NCI-H510A (cell line): ENCODE measurements around the gene B4GALNT4.
"Not testable (repeated sequence)": the region's sequence is repeated elsewhere in the genome, so short reads cannot be mapped to it uniquely, and the experiment has no call there.

Source experiments
- DNase-seq: peaks from one replicate; lab custom pipeline; 2025; lab: John Stamatoyannopoulos, UW

Gene B4GALNT4

DNA sequence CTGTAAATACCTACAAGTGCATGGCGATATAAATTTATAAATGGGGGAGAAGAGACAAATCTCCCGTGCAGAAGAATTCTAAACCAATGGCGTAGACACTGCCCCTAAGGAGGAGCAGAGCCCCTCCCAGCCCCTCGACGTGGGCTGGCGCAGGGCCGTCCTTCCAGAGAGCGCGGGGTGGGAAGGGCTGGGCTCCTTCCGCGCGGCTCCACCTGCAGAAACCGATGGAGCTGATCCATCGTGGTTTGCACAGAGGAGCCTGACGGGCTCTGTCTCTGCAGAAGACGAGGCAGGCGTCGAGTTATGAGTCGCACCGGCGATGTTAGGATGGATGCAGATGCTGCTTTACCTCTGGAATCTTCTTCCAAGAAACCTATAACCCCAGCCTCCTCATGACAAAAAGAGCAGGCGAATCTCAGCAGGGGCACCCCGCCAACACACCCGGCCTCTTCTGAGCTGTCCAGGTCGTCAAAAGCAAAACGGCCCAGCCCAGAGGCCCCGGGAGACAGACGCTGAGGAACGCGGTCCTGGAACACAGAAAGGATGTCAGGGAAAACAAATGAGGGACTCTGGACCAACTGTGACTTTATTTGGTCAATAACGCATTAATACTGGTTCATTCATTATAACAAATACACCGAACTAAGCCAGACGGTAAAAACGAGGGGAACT lies 11.0 kb upstream of the B4GALNT4 start:
- DNase-seq, result no peak

DNA sequence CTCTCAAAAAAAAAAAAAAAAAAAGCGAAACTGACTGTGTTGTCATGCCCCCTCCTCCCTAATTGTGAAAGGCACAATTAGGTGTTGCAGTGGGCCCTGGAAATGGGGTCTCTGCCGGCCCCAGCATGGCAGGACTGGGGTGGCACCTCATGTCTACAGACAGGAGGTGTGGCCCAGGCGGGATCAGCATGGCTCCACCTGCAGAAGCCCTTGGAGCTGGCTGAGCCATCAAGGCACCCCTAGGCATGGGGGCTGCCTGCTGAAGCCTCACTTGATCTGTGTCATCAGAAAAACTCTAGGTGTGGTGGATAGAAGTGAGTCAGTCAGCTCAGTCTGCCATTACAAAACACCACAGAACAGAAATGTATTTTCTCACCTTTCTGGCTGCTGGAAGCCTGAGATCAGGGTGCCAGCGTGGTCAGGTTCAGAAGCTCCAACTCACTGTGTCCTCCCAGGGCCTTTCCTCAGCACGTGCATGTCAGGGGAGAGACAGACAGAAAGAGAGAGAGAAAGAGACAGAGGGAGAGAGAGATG lies 10.1 kb upstream of the B4GALNT4 start:
- no peak for DNase-seq

DNA sequence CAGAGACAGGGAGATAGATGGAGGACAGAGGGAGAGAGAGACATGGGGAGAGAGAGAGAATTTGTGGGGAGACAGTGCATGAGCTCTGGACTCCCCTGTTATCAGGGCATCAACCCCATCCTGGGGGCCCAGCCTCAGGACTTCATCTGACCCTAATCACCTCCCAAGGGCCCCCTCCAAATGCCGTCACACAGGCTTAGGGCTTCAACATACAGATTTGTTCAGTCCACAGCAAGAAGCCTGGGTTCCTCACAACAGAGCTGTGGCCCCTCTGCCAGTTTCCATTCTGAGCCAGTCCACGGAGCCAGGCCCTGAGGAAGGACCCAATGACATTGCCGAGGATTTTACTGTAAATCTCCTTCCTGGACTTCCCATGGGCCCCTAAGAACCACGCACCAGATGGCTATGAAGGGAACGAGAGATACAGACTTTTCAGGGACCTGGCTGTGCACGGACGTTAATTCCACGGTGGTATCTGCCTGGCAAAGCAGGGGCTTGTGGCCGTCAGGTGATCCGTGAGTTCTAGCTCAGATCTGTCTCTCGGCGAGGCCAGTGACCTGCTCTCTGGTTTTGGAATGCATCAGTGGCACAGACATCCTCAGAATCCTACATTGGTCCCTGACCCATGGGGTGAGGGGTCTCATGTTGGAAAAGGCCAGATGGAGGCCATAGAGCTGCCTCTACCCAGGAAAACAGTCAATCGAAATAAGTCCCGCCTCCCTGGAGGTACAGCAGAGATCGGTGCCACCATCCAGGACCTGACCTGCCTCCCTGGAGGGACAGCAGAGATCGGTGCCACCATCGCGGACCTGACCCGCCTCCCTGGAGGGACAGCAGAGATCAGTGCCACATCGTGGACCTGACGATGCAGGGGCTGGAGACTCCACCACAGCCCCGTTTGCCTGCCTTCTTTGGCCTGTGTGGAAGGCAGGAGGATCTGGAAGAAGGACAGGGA lies 8.7 kb upstream of the B4GALNT4 start:
- no peak for DNase-seq

DNA sequence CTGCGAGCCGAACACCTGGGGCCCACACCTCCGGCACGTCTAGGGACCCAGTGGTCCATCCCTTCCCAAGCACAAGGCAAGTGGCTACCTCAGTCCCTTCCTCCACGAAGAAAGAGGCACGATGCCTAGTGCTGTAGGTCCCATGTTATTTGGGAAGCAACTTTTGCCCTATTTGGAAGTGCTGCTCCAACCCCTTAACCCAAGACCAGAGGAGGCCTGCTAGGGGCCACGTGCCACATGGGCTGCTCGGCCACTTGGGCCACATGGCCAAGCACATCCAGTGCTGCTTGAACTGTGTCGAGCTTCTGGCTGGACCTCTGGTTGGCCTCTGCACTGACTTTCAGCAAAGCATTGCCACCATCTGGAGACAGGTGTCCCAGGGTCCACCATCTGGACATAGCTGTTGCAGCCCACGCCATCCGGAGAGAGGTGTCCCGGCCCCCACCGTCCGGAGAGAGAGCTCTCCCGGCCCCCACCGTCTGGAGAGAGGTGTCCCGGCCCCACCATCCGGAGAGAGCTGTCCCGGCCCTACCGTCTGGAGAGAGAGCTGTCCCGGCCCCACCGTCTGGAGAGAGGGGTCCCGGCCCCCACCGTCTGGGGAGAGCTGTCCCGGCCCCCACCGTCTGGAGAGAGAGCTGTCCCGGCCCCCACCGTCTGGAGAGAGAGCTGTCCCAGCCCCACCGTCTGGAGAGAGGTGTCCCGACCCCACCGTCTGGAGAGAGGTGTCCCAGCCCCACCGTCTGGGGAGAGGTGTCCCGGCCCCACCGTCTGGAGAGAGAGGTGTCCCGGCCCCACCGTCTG lies 6.5 kb upstream of the B4GALNT4 start:
- DNase-seq, result no peak

DNA sequence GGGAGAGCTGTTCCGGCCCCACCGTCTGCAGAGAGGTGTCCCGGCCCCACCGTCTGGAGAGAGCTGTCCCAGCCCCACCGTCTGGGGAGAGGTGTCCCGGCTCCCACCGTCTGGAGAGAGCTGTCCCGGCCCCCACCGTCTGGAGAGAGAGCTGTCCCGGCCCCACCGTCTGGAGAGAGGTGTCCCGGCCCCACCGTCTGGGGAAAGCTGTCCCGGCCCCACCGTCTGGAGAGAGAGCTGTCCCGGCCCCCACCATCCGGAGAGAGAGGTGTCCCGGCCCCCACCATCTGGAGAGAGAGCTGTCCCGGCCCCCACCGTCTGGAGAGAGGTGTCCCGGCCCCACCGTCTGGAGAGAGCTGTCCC lies 5.9 kb upstream of the B4GALNT4 start:
- DNase-seq, result not testable (repeated sequence)

DNA sequence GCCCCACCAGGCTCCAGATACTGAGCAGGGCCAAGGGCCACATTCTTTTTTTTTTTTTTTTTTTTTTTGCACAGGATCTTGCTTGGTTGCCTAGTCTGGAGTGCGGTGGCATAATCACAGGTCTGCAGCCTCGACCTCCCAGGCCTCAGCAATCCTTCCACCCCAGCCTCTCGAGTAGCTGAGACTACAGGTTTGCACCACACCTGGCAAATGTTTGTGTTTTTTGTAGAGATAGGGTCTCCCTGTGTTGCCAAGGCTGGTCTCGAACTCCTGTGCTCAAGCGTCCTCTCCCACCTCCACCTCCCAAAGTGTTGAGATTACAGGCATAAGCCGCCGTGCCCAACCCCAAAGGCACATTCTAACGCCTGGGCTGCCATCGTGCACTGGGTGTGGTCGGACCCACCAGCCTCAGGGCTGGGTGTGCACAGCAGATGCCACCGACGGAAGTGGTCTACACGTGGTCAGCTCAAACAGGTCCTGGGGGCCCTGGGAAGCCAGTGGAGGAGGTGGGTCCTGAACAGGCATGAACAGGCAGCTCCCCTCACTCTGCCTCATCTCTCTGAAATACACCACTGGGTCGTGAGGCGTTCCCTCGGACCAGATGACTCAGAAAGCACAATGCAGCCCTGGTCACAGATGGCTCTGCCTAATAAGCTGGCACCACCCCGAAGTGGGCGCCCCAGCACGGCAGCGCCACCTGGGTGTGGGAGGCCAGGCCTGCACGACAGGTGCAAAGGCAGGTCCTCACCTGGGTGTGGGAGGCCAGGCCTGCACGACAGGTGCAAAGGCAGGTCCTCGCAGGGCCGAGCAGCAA lies 5.1 kb upstream of the B4GALNT4 start:
- DNase-seq, result no peak

DNA sequence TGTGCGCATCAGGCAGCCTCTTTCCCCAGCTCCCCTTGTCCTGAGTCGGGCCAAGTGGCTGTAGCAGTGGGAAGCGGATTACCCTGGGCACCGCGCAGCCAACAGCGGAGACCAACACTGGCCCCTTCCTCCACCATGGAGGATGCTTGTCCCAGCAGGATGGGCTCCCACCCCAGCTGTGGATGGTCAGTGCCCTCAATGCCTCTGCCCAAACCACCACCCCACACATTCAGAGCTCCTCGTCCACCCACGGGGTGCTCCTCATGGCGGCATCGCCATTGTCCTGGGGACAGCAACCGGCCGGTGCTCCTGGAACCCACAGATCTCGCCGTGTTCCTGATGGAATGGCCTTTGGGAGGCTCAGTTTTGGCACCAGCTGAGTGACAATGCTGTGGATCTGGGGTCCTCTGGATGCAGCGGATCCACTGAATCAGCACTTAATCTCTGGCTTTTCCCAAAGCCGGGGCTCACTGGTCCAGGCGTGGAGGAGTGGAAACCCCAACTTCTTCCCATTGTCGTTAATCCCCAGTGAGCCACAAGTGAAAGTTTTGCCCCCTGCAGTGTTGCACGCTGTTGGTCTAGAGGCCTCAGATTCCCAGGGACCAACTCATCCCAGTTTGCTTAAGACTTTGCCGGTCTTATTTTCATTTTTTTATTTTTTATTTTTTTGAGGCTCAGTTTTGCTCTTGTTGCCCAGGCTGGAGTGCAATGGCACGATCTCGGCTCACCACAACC lies 4.1 kb upstream of the B4GALNT4 start:
- no peak for DNase-seq

DNA sequence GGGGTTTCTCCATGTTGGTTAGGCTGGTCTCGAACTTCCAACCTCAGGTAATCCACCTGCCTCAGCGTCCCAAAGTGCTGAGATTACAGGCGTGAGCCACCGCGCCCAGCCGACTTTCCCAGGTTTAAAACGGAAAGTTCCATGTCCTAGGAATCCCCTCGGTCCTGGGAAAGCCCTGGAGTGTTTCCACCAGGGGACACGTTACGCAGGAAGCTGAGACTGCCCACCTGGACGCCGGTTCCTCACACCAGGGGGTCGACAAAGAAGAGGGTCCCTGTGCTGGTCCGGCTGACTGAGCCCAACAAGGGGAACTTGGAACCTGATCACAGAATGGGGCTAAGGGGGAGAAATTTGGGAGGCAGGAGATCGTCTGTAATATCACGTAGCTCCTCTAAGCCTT lies 3.5 kb upstream of the B4GALNT4 start:
- DNase-seq, result no peak

DNA sequence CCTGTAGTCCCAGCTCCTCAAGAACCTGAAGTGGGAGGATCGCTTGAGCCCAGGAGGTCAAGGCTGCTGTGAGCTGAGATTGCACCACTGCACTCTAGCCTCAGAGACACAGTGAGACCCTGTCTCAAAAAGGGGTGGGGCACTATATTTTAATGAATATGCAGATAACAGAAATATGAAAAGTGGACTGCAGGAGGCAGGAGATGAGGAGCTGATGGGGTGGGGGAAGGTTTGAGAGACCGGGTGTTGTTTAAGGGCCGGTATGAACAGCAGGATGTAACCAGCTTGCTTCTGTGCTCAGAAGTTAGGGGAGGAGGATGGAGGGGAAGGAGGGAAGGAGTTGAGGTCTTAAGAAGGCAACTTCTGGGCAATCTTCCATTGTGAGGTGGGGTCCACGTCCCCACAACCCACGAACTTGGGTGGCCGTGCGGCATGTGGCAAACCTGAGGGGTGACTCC lies 1.3 kb upstream of the B4GALNT4 start:
- no peak for DNase-seq

DNA sequence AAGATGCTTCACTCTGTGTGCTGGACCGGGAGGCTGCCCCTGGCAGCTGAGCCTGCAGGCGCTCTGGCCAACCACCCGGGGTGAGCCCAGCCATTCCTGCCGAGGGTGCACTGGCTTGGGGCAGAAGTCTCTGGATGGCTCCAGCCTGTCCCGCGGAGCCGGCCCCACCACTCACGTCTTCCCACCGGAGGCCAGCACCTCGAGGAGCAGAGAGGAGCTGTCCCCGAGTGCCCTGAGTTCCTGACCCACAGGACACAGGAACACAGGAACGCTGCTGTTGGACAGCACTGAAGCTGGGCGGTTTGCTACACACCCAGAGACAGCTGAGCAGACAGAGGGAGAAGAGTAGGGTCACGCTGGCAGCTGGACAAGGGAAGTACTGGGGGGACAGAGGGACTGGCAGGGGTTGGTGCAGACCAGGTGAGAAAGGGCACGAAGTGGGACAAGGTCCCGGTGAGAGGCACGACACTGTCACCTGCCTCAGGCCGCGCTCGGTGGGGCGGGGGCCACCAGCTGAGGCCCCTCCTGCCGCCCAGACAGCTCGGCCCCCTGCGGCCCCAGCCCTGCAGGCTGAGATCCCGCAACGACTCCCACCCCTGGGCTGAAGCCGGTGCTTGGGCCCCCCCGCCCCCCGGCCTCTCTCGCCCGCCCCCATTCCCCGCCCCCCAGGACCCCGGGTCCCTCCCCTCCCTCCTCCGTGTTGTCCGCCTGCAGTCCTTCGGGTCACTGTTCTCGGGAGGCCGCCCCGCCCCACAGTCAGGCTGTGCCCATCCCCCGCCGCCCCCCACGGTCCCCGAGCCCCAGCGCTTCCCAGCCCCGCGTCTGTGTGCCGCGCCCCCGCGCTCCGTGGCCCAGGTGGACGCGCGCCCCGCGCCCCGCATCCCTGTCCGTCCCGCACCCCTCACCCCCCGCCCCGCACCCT lies 624 bp upstream of the B4GALNT4 start:
- DNase-seq, result no peak

DNA sequence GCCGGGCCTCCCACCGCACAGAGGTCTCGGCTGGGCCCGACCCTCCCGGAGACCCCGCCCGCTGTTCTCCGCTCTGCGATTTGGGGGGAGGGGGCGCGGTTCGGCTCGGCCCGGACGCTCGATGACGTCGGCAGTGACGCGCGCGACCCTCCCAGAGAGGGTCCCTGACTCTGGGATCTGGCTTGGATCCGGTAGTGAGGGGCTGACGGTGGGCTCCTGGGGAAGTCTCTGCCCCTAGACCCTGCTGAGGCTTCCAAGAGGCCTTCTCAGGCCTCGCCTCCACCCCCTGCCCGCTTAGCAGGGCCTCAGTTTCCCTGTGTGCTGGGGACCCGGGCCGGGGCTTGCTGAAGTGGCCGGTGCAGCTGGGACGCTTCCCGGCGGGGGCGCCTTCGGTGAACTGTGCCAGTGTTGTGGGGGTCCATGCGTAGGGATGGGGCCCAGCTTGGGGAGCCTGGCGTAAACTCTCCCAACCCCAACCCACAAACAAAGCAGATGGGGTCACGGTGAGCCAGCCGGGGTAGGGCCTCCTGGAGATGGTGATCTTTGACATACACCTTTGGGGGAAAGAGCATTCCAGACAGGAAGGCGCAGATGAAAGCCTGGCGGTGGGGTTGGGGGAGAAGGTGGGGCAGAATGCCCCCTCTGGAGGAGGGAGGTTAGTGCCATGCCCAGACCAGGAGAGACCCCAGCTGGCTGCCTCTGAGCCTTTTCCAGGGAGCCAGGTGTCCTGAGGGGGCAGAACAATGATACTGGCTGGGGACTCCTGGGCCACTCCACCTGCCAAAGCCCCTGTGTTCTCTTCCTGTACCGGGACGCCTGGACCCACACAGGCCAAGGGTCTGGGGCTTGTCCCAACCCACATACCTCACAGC lies 1.0 kb downstream of the B4GALNT4 start:
- no peak for DNase-seq

DNA sequence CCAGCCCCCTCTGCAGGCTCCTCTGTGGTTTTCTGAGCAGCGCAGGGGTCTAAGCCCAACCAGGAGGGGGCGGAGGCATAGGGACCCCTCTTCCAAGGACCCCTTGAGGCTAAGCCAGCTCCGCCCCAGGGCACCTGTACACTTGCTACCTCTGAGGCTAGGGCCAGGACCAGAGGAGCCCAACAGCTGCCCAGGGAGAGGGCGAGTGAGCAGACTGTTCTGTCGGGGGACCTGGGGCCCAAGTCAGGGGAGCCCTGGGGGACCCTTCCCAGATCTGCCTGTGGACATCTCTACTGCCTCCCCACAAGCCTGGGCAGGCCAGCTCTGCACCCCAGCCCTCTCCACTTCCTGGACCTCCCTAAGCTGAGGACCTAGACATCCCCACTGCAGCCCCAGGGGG lies 1.8 kb downstream of the B4GALNT4 start:
- no peak for DNase-seq

DNA sequence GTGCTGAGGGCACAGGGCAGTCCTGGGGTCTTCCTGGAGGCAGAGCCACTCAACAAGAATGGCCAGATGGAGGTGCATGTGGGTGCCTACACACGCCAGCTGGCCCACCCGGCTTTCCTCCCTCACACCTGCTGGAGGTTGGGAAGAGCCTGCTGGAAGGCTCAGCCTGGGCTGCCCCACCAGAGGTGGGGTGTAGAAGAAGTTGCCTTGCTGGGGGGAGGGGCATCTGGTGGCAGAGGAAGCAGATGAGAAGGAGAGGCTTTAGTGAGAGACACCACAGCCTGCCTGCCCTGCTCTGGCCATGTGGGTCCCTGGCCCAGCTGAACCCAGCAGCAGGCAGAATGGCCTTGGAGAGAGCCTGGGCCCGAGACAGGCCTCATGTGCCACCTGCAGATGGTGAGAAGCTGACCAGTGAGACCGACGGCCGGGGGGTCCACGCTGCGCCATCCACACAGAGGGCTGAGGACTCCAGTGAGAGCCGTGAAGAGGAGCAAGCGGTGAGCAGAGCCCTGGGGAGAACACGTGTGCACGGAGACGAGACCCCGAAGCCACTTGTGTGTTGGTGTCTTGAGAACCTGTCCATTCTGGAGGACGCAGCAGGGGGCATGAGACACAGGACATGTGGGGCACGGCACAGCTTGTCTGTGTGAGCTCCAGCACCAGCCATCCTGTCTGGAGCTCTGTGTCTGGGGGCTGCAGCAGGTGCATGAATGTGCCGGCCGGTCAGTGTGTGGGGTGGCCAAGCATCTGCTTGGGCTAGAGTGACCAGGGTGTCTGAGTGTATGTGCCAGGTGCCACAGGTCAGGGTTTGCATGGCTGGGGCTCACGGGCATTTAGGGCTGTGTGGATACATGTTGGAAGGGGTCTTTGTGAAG lies 2.7 kb downstream of the B4GALNT4 start:
- DNase-seq, result no peak

DNA sequence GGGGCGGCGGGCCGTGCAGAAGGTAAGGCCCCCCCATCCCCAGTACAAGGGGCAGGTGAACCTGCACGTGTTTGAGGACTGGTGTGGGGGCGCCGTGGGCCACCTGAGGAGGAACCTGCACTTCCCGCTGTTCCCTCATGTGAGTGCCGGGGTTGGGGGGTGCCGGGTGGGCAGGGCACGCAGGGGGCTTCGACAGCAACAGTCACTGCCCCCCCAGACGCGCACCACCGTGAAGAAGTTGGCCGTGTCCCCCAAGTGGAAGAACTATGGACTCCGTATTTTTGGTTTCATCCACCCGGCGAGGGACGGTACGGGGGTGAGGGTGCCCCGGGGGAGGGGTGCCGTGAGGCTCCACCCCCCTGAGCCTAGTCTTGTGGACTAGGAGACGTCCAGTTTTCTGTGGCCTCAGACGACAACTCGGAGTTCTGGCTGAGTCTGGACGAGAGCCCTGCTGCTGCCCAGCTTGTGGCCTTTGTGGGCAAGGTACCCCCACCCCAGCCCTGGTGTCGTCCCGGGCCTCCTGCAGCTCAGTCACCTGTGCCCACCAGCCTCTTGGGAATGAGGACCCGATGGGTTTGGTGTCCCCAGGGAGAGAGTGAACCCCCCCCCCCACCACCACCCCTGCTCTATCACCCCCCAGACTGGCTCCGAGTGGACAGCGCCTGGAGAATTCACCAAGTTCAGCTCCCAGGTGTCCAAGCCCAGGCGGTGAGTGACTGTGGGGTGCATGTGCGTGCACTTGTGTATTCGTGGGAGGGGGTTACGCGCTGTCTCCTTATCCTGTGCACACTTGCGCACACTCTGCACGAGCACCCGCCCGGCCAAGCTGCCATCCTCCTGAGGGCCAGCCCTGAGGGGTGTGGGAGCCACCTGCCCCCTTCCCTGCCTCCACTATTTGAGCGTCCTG lies 3.8 kb downstream of the B4GALNT4 start:
- DNase-seq, result no peak

DNA sequence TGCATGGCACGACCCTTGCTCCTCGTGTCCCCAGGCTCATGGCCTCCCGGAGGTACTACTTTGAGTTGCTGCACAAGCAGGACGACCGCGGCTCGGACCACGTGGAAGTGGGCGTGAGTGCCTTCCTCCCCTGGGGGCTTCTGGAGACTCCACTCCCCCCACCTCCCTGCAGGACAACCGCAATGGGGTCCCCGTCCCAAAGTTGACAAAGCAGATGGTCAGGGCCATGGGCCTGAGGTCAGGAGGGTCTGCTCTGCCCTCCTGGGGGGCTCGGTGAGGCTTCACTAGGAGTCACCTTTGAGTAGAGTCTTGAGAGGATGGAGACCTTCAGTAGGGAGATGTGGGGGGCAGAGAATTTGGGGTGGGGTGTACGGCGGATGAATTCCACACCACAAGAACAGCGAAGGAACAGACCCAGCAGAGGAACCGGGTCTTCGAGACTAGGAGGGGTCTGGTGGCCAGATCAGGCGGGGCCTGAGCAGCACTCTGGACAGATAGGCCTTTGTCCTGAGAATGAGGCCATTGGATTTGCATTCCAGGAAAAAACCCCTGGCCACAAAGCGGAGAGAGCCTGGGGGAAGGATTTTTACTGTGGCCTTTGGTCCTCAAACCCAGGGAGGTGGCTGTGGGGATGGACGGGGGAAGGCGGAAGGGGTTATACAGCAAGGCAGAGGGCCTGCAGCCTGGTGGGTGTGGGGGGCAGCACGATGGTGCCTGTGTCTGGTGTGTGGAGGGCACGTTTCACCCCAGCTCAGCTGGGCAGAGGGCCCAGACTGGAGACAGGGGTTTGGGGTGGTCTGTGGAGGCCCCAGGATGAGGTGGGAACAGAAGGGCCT lies 4.6 kb downstream of the B4GALNT4 start:
- no peak for DNase-seq
